IMR-90 (cell line): ENCODE data around the gene MLH3.

Experiments used
- BHLHE40 ChIP-seq: fragments of 150-350 bp; IDR thresholded peaks from 2 replicates; pipeline ENCODE4 v1.6.1; 2016; ENCODE audit warnings: mild to moderate bottlenecking, low read depth, low read length
- ELK1 ChIP-seq: fragments of 150-350 bp; IDR thresholded peaks from 2 replicates; pipeline ENCODE4 v1.6.1; 2016; ENCODE audit warnings: low read depth, mild to moderate bottlenecking, low read length, moderate library complexity, borderline replicate concordance
- POLR2A ChIP-seq: IDR thresholded peaks from 2 replicates; pipeline ENCODE4 v1.6.1; 2012; ENCODE audit warnings: mild to moderate bottlenecking, low read depth, low read length
- RAD21 ChIP-seq: IDR thresholded peaks from 2 replicates; pipeline ENCODE4 v1.6.1; 2012; ENCODE audit warnings: low read length, improper control_type of control experiment
- RFX5 ChIP-seq: IDR thresholded peaks from 2 replicates; pipeline ENCODE4 v1.8.0; 2012; ENCODE audit warnings: low read depth, mild to moderate bottlenecking, low read length, moderate library complexity
- SMC3 ChIP-seq: fragments of 150-350 bp; IDR thresholded peaks from 2 replicates; pipeline ENCODE4 v1.6.1; 2016; ENCODE audit warnings: low read depth, mild to moderate bottlenecking, antibody characterized with exemption, low read length, moderate library complexity
- TF ChIP-seq, protein P1 (sequence below): conservative IDR thresholded peaks from 2 replicates; pipeline ENCODE4 v1.5.1; 2012; ENCODE audit warnings: mild to moderate bottlenecking, low read depth, low read length, improper control_type of control experiment
- TF ChIP-seq, protein P2 (sequence below): fragments of 150-350 bp; IDR thresholded peaks from 2 replicates; pipeline ENCODE4 v1.6.1; 2017; ENCODE audit warnings: mild to moderate bottlenecking, antibody characterized with exemption, low read length, low read depth

DNA sequence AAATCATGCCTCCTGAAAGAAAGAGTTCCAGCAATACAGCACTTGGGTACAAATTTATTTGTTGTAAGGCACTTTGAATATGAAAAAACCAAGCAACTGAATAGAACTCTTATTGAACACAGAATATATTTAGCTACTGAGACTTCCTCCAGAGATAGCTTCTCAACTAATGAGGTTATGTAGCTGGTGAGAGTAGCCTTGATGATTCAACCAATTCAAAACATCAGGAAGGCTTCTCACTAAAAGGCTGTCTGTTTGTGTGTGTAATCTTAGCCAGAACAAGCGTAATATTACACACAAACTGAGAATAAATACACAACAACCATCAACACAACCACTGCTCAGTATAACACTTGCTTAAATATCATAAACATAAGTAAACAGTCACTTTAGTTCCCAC lies 28.2 kb downstream of the MLH3 start:
- no peak for TF ChIP-seq POLR2A
- TF ChIP-seq, protein P1, sequence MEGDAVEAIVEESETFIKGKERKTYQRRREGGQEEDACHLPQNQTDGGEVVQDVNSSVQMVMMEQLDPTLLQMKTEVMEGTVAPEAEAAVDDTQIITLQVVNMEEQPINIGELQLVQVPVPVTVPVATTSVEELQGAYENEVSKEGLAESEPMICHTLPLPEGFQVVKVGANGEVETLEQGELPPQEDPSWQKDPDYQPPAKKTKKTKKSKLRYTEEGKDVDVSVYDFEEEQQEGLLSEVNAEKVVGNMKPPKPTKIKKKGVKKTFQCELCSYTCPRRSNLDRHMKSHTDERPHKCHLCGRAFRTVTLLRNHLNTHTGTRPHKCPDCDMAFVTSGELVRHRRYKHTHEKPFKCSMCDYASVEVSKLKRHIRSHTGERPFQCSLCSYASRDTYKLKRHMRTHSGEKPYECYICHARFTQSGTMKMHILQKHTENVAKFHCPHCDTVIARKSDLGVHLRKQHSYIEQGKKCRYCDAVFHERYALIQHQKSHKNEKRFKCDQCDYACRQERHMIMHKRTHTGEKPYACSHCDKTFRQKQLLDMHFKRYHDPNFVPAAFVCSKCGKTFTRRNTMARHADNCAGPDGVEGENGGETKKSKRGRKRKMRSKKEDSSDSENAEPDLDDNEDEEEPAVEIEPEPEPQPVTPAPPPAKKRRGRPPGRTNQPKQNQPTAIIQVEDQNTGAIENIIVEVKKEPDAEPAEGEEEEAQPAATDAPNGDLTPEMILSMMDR: no peak
- no peak for TF ChIP-seq RFX5
- no peak for TF ChIP-seq SMC3
- TF ChIP-seq, protein P2, sequence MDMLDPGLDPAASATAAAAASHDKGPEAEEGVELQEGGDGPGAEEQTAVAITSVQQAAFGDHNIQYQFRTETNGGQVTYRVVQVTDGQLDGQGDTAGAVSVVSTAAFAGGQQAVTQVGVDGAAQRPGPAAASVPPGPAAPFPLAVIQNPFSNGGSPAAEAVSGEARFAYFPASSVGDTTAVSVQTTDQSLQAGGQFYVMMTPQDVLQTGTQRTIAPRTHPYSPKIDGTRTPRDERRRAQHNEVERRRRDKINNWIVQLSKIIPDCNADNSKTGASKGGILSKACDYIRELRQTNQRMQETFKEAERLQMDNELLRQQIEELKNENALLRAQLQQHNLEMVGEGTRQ: no peak
- no peak for TF ChIP-seq RAD21
- no peak for TF ChIP-seq ELK1
- TF ChIP-seq BHLHE40: no peak
